GM18499 (cell line): ENCODE data around the gene DHRSX.
"Not testable (repeated sequence)": the region's sequence is repeated elsewhere in the genome, so short reads cannot be mapped to it uniquely, and the experiment has no call there.

ENCODE experiments used
- ATAC-seq: cut with Tn5 transposase; IDR thresholded peaks from one replicate; pipeline ENCODE4 v1.9.1; 2021; ENCODE audit warnings: moderate number of reproducible peaks; ENCODE audit not compliant: insufficient read depth, unreplicated experiment

DHRSX gene

DNA sequence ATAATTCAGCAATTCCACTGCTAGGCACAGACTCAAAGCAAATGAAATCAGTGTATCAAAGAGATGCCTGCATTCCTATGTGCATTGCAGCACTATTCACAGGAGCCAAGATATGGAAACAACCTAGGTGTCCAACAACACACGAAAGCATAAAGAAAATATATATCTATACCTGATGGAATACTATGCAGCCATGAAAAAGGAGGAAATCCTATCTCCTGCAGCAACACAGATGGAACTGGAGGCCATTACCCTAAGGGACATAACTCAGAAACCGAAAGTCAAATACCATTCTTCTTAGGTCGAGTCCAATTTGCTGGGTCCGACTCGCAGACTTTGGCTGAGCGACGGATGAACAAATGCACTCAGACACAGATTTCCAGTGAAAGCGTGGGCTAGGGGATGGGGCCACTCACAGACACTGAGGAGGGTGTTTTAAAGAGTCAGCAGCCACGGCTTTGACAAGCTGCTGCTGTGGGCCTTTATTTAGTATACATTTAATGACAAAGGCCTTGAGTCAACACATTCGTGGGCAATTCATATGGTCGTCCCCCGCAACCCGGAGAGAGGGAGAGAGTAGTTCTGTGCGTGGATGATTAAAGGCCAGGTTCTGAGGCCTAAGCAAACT is 93.8 kb downstream of the DHRSX start:
- ATAC-seq, result no peak

DNA sequence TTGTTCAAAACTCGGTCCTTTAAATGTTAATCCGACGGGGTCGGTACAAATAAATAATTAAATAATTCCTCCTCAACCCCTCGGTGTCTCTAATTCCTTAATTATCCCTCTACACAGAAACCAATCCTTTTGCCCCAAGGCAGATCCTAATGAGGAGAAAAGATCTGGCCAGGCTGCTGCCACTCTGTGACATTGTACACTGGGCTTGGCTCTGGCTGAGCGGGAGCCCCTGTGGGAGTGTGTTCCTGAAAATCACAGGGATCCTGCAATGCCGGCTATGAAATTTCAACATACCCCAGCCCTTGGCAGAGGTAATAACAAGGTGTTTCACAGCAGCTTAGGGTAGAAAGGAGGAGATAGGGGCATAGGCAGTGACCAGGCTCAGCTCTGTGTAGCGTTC is 96.0 kb downstream of the DHRSX start:
- ATAC-seq, result no peak

DNA sequence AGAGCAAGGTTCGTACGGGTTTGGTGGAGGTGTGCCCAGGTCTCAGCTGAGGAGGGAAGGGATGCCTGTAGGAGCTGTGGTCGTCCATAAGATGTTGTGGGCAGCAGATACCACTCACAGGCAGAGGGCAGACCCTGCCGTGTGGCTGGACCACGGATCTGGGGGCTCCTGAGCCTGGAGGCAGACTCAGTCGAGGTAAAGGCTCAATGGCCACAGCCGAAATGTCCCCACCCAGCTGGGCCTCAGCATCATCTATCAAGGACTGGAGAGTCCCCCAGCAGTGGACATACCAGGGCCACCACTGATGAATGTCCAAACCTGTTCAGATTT is 98.5 kb downstream of the DHRSX start:
- ATAC-seq, result no peak

DNA sequence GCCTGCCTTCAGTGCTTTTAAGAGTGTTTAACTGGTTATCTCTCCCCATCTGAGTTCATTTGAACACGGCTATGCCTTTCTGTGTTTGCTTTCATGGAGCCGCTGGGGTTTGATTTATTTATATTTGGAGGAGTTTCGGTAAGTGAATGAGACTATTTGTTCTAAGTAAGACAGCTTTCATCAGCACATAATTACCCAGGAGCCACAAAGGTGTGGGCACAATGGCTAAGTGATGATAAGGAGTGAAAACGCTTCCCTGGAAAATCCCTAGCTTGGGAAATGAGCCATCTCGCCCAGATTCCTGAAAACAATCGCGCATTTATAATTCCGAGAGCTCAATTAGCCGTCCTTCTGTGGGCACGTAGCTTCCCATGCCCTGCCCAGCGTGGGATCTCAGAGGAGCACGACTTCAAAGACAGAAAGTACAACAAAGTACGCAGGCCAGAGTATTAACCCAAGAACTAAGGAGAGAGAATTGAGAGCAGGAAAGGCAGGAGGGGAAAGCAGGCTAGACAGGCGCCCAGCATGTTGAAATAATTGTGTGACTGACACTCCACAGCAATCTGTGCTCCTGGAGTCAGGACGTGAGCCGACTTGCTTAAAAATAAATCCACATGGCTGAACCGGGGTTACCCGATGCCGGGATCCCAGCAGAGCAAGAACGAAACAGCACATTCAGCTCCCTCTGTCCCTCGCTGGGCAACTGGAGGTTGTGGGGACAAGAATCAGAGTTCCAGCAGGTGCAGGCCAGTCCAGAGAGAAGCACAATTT is 99.0 kb downstream of the DHRSX start:
- no peak for ATAC-seq

DNA sequence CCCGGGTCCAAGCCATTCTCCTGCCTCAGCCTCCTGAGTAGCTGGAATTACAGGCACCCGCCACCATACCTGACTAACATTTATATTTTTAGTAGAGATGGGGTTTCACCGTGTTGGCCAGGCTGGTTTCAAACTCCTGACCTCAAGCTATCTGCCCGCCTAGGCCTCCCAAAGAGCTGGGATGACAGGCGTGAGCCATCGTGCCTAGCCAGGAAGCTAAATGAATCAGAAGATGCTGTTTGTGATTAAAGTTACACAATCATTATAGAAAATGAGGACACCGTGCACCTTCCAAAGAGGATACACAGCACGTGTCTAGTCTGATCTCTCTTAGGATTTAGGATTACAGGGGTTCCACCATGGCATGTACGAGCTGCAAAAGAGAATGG is 99.6 kb downstream of the DHRSX start:
- no peak for ATAC-seq

DNA sequence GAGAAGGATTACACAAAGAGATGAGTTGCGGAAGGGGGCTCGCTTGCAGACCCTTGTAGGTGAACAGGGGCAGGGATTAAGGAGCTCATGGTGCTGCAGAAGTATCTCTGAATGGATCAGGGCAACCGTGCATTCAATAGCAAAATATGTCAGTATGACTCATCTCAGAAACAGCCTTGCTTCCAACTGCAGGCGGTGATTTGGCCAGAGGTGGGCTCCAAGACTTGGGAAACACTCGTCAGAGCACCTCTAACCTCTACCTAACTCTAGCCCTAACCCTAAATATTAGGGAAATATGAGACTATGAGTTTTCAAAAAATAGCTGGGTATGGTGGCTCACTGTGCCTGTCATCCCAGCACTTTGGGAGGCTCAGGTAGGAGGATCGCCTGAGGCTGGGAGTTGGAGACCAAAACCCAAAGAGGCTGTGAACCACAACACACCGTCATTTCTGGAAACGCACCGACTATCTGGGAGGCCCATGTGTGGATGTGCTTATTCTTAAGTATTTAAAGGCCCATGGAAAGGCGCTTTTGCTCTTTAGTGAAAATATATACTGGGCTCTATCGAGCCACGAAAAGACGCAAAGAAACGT is 102.6 kb downstream of the DHRSX start:
- no peak for ATAC-seq

DNA sequence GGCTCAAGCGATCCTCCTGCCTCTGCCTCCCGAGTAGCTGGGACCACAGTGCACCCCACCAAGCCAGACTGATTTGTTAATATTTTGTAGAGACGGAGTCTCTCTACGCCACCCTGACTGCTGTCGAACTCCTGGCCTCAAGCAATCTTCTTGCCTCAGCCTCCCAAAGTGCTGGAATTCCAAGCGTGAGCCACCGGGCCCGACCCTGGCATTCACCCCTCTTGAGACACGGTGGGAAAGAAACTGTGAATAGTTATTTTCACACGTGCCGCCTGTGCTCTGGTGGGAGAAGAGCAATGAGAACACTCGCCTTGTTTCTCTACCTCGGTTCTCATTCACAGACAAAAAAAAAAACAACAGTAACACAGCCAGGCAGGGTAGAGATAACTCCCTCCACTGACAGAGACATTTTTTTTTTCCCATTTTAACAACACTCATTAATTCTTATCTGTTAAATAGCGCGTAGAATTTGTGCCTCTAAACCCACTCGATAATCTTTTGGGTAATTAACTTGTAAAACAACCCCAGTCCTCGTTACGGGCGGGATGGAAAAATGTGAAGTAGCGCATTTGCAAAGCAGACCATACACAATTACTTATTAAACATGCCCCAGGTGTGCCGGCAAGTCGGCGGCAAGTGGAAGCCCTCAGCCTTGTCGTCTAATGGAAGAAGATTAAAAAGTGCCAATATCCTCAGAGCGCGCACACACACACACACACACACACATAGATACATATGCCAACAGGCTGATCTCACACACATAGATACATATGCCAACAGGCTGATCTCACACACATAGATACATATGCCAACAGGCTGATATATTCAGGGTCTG is 103.3 kb downstream of the DHRSX start:
- no peak for ATAC-seq

DNA sequence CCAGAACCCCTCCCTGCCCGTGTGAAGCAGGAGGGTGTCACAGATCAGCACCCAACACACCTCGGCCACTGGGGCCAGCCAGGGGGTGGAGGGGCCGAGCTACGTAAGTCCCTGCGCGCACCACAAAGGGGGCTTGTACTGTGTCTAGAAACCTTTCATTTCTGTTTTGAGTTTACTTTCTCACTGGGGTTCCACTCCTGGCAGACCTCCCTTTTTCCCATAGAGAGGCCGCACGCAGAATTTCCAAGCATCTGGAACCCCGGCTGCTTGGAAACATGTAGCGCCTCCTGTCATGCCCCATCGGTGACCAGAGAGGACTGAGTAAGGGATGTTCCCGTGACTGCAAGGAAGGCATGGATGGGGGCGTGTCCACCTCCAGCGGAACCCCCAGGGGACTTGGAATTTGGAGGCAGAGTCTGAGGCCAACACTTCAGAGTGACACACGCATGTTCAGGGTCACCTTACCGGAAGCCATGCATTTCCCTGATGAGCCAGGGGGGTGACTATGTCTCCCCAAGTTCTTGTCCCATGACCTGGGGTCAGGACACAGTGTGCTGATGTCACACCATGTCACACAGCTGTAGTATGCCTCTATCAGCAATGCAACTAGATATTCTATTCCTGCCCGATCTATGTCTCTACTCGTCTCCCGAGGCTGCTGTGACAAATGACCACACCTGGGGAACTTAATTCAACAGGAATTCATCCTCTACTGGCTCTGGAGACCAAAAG is 105.3 kb downstream of the DHRSX start:
- no peak for ATAC-seq

DNA sequence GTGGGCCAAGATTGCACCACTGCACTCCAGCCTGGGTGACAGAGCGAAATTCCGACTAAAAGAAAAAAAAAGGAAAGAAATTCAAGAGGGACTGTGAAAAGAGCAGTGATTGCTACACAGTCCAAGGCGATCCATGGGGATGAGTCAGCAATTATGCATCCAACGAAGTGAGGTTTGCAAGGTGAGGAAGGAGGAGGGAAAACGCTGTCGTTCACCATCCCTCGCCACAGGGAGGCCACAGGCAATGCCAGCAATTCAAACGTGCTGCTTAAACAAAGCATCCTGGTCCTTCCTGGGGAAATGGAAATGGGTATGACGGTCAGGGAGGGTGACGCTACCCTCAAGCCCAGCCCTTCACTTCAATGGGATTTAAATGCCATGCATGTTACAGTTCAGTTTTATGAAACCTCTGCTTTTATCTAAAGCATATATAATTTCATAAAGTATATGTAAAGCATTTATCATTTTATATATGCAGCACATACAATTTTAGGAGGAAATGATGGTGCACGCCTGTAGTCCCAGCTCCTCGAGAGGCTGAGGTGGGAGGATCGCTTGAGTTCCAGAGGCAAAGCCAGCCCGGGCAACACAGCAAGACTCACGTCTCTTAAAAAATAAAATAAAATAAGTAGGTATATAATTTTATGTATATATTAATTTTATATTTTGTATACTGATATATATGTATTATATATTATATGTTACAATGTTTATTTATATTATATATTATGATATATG is 108.7 kb downstream of the DHRSX start:
- no peak for ATAC-seq

DNA sequence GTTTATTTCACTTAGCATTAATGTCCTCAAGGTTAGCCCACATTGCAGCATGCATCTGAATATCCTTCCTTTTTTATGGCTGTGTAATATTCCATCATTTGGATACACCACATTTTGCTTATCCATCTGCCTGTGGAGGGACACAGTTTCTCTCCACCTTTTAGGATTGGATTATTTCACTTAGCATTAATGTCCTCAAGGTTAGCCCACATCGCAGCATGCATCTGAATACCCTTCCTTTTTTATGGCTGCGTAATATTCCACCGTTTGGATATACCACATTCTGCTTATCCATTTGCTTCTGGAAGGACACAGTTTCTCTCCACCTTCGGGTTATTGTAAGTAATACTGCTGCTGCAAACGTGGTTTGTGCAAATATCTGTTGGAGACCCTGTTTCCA is 110.0 kb downstream of the DHRSX start:
- no peak for ATAC-seq

DNA sequence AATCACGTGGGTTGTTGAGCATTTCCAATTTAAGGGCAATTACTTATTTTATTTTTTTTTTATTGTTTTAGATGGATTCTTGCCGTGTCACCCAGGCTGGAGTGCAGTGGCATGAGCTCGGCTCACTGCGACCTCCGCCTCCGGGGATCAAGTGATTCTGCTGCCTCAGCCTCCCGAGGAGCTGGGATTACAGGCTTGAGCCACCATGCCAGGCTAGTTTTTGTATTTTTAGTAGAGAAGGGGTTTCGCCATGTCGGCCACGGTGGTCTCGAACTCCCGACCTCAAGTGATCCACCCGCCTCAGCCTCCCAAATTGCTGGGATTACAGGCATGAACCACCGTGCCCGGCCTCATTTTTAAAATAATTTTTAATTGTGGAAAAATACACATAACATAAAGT is 111.0 kb downstream of the DHRSX start:
- ATAC-seq, result not testable (repeated sequence)

DNA sequence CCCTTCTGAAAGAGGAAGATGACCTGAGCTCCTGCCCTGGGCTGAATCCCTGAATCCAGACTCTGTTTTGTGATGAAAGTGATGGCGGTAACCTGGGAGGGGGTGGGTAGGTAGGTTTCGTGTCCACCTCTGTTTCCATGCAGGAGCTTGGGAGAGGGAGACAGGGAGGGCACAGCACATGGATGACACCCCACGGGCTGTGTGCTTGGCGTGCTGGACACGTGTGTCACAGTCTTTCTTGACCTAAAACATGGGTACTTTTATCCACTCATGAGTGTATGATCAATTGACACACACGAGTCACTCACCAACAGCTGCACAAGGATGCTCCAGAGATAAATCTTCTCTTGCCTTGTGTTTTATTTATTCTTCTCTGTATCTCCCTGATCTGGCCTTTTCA is 111.5 kb downstream of the DHRSX start:
- no peak for ATAC-seq

DNA sequence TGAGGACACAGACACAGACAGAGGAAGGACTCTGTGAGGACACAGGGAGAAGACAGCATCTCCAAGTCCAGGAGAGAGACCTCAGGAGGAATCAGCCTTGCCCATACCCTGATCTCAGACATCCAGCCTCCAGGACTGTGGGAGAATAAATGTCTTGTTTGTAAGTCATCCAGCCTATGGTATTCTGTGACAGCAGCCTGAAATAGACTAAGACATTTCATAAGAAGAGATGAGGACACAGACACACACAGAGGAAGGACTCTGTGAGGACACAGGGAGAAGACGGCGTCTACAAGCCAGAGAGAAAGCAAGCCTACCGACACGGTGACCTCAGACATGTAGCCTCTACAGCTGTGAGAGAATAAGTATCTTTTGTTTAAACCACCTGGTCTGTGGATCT is 112.1 kb downstream of the DHRSX start:
- ATAC-seq, result no peak

DNA sequence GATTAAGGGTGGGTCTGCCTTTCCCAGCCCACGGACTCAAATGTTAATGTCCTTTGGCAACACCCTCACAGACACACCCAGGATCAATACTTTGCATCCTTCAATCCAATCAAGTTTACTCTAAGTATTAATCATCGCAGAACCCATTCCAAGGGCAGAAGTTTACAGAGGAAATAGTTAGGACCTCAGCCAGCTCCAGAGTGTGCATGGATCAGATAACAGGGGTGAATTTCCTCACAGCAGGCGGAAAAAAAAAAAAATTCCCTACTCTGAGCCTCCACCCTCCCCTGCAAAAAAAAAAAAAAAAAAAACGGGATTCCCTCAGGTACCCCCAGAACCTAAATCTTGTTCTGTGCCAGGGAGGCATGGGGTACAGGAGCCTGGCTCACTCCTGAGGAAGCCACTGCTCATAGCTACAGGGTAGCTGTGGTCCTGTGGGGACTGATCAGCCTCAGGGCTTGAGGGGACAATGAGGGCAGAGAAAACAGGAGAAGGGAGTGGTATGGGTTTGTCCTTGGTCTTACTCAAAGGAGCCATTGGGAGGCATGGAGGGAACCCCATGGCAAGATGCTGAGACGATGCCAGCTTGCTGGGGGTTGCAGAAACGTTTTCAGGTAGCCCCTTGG is 113.0 kb downstream of the DHRSX start:
- ATAC-seq, result no peak

DNA sequence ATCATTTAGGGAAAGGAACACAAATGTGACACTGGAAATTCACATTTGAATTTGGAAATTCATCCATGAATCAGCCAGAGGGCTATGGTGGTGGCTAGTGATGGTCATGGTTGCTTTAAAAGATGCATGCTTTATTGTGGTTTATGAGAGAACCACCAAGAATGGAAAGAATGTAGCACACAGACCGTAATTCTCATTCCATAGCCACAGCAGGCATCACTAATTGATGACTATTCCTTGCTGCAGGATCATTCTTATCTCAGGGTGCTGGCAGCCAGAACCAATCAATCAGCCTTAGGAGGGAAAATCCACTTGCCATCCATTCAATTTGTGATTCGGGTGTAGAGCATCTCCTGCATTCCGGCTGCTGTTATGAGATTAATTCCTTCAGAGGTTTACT is 115.6 kb downstream of the DHRSX start:
- no peak for ATAC-seq

DNA sequence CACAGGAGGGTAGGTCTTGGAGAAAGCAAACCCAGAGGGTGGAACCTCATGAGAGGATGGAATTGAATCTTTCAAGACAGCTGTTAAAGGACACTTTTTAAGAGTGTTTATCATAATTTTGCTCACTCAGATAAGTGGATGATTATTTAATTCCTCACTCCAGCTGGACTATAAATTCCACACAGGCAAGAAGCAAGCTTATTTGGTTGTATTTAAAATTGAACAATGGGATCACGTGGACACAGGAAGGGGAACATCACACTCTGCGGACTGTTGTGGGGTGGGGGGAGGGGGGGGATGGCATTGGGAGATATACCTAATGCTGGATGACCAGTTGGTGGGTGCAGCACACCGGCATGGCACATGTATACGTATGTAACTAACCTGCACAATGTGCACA is 116.3 kb downstream of the DHRSX start:
- no peak for ATAC-seq

DNA sequence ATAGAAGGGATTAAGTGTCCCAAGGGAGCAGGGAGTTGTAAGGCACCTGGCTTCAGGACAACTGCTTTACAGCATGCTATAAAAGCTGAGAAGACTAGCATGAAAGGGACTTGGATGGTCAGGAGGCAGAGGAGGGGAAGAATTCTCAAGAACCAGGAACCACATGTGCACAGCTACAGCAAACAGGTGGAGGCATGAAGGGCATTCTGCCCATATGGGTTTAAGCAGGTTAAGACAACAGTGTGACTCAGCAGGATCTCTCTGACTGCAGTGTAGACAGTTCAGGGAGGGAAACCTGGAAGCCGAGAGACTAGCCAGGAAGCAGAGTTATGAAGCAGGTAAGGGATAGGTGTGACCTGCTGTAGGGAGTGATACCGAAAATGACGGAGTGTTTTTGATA is 117.0 kb downstream of the DHRSX start:
- ATAC-seq, result no peak

DNA sequence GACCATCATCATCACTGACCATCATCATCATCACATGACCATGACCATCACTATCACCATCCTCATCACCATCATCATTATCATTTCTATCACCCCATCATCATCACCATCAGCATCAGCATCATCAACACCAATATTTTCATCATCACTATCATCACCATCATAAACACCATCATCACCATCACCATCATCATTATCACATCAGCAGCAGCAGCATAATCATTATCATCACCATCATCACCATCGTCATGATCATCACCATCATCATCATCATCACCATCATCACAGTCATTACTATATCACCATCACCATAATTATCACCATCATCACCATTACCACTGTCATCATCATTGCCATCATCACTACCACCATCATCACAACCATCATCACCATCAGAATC is 117.6 kb downstream of the DHRSX start:
- no peak for ATAC-seq

DNA sequence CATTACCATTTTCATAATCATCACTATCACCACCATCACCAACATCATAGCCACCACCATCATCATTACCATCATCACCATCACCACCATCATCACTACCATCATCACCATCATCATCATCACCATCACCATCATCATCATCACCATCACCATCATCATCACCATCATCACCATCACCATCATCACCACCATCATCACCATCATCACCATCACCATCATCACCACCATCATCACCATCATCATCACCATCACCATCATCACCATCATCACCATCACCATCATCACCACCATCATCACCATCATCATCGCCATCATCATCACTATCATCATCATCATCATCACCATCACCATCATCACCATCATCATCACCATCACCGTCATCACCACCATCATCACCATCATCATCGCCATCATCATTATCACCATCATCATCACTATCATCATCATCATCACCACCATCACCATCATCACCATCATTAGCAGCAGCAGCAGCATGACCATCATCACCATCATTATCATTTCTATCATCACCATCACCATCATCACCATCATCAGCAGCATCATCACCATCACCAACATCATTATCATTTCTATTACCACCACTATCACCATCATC is 118.2 kb downstream of the DHRSX start:
- ATAC-seq, result not testable (repeated sequence)
